Esophagus squamous epithelium (tissue), 4 donors: ENCODE data around the gene VRK1.

ENCODE experiments used
- POLR2A ChIP-seq, 4 donors: fragments of 450-650 bp; IDR thresholded peaks; one replicate each; pipeline ENCODE4 v1.6.1; 2017; ENCODE audit warnings: antibody characterized with exemption in 4 of 4, mild to moderate bottlenecking in 4 of 4, moderate library complexity in 3 of 4
- TF ChIP-seq, protein P1 (sequence below), 6 experiments: fragments of 450-650 bp in 4 of 6; fragments of 200-600 bp in 2 of 6; sonication (generic) in 2 of 6; IDR thresholded peaks; one replicate each; pipeline ENCODE4 v1.5.1; 2016 to 2019; ENCODE audit warnings: antibody characterized with exemption in 6 of 6, mild to moderate bottlenecking in 4 of 6, moderate library complexity in 4 of 6

DNA sequence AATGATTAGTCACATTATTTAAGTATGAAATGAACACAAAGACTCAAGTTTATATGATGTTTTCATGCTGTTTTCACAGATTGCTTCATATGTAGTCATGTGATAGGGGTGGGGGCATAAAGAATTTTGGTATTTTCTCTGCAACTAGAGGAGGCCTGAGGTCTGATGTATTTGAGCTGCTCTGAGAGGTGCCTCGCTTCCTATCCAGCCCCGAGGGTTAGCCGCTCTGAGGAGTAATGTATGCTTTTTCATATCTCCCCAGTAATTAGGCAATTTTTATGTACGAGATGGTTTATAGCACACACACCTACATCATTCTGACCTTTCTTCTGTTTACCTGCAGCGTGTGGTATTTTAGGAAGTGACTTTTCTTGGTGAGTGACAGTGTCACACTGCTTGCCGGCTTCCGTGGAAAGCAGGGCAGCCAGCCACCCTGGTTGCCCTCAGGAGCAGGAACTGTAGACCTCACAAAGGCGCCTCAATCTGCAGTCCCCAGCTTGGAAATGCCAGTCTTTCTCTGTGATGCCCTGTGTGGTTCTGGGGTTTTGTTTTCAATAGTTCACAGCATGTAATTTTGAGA is 106.4 kb downstream of the VRK1 start:
- TF ChIP-seq, protein P1, sequence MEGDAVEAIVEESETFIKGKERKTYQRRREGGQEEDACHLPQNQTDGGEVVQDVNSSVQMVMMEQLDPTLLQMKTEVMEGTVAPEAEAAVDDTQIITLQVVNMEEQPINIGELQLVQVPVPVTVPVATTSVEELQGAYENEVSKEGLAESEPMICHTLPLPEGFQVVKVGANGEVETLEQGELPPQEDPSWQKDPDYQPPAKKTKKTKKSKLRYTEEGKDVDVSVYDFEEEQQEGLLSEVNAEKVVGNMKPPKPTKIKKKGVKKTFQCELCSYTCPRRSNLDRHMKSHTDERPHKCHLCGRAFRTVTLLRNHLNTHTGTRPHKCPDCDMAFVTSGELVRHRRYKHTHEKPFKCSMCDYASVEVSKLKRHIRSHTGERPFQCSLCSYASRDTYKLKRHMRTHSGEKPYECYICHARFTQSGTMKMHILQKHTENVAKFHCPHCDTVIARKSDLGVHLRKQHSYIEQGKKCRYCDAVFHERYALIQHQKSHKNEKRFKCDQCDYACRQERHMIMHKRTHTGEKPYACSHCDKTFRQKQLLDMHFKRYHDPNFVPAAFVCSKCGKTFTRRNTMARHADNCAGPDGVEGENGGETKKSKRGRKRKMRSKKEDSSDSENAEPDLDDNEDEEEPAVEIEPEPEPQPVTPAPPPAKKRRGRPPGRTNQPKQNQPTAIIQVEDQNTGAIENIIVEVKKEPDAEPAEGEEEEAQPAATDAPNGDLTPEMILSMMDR (IDR thresholded peaks at IDR 0.05): no peak
- no peak for TF ChIP-seq POLR2A (IDR thresholded peaks at IDR 0.05)
